Activated CD8-positive, alpha-beta memory T cell treated with anti-CD3 and anti-CD28 coated beads, Interleukin-2, amount 50 U/mL, for 1 hour (primary cell): ENCODE measurements around the gene KCNJ13.
A peak's percentile ranks its signal among the peaks of the same experiment; 100 is the strongest.
"Not testable (repeated sequence)": the region's sequence is repeated elsewhere in the genome, so short reads cannot be mapped to it uniquely, and the experiment has no call there.

Experiments
- DNase-seq: peaks from one replicate; pipeline ENCODE4 v3.0.0-alpha.2; 2020; ENCODE audit errors: extremely low read depth

The KCNJ13 gene

GRCh38 chr2:232767866-232768265, 8.5 kb downstream of the KCNJ13 start:
- DNase-seq, result no peak

DNA sequence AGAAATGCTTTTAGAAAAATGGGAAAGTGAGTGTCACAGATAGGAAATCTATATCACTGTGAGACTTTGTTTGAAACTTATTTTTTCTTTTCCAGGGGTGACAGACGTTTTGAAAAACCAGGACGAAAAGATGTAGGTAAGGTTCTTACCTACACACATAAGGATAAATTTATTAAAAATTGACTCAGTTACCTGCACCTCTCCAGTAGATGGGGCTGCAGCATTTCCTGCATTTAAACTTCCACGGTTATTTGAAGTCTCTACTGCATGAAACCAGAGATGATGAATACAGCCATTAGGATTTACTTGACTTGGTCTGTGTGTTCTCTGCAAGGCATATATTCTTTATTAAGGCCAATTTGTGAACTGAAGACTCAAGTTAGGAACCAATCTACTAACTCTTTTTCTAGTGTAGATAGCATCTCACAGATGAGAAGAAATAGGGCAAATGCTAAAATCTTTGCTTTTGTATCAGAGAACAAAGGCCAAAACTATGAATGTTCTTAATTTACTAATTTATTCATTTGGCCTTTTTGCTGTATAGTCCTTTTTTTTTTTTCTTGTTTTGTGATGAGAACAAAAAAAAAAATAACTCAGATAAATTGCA, 15.0 kb downstream of the KCNJ13 start:
- peak; percentile 1 for DNase-seq

DNA sequence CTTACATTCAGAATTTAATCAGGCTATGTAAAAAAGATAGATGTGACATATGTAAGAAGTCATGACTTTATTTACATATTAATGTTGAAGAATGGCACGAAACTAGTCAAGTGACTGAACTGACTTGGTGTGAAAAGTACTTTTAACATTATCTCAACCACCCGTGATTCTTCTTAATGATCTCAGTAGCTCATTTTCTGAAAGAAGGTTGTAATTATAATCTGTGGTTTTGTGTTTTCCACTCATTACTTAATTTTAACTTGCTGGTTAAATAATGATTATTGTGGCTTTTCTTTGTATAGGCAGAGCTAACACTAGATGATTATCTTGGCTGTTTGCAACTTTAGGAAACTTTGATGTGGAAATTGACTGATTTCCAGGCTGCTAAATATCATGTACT, 18.5 kb downstream of the KCNJ13 start:
- no peak for DNase-seq

DNA sequence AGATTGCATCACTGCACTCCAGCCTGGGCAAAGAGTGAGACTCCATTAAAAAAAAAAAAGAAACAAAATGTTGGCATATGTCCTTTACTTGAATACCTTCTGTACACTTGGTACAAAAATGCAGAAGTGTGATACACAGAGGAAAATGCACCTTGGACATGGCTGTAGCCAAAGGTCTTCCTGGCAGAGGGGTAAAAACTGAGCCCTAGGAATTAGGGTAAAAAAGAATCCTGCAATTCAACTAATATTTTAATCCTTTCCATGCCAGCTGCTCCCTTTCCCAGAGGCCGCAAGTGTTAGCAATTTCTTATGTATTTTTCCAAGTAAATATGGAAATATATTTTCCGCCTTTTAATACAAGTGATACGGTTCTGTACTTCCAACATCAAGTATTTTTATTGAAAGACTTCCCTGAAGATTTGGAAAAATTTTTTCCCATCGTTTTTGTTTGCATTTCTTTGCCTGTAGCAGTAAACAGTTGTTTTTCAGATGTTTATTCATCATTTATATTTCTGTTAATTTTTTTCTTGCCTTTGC, 26.2 kb downstream of the KCNJ13 start:
- no peak for DNase-seq

DNA sequence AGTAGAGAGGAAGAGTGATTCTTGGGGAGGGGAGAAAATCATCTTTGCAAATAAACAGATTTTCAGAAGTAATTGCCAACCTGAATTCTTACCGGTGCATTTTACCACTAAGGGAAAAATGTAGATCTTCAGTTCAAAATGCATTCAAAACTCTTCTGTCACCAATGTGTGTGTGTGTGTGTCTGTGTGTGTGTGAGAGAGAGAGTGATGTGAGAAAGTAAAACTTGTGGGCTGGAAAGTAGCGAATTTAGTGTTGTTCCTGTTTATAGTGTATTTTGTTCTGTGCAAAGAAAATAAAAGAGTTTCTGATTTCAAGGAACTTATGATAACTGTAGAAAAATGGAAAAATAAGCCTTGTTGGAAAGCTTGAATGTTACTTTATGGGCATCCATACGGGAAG, 27.0 kb downstream of the KCNJ13 start:
- DNase-seq, result no peak

- DNase-seq, result no peak
These were observed 28.3 kb downstream of the KCNJ13 start for GRCh38 chr2:232748038-232748437.

DNA sequence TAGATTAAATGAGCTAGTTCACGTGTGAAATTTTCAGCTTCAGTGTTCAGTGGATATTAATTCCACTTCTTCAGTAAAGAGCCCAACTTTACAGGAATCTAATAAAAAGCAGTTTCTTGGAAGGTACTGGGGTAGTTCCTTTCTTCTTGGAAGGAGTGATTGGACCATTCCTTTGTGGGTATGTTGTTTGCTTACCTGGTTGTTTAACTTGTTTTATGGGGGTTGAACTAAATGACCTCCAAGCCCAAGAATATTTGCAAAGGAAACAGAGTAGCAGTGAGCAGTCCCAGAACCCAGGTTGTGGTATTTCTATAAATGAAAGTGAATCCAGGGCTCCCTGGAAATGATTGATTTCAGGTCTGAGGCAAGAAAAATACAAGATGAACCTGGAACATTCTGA, 31.4 kb downstream of the KCNJ13 start:
- no peak for DNase-seq

DNA sequence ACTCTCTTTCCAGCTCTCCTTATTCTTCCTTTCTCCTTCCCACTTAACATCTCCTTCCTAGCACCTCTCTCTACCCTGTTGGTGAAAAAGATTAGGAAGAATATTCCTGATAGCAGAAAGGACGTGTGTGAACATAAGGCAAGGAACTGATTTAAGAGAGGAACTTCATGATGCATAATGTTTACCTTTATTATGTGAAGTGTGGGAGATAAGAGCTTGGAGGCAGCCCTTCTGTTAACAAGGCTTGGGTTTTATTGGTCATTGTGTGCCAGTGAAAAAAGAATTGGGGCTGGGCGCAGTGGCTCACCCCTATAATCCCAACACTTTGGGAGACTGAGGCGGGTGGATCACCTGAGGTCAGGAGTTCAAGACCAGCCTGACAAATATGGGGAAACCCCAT, 34.4 kb downstream of the KCNJ13 start:
- no peak for DNase-seq

GRCh38 chr2:232741294-232741693, 35.1 kb downstream of the KCNJ13 start:
- DNase-seq, result no peak

DNA sequence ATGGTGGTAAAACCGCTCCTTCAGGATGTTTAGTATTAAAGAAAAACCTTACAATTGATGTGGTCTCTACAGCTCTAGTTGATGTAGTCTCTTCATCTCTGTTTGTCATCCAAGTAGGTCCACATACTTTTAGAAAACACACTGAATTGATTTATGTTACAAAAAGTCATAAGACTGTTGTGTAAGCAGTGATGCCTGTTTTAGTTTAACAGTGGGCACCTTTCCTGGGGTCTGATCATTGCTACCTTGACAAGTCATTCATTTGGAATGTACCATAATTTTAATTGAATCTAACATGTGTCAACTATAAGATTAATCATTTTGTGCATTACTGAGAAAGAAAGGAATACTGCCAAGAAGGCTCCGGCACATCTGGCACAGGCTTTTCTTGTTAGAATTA, 44.9 kb downstream of the KCNJ13 start:
- no peak for DNase-seq

- DNase-seq, result no peak
These were observed 47.6 kb downstream of the KCNJ13 start for GRCh38 chr2:232728785-232729184.

GRCh38 chr2:232723027-232723426, 53.3 kb downstream of the KCNJ13 start:
- DNase-seq, result no peak

- no peak for DNase-seq
These were observed 54.5 kb downstream of the KCNJ13 start for GRCh38 chr2:232721882-232722281.

GRCh38 chr2:232721261-232721660, 55.1 kb downstream of the KCNJ13 start:
- no peak for DNase-seq

GRCh38 chr2:232720056-232720455, 56.3 kb downstream of the KCNJ13 start:
- DNase-seq, result not testable (repeated sequence)
